DLD1 (cell line): Measurements from ENCODE around the gene ZYG11B.
"Not testable (repeated sequence)": the region's sequence is repeated elsewhere in the genome, so short reads cannot be mapped to it uniquely, and the experiment has no call there.

Experiments
- in situ Hi-C: cut with HindIII; loops from 2 replicates; pipeline ENCODE4 v1.10.0; 2017; ENCODE audit warnings: low sequenced_read_pairs

Gene ZYG11B

DNA sequence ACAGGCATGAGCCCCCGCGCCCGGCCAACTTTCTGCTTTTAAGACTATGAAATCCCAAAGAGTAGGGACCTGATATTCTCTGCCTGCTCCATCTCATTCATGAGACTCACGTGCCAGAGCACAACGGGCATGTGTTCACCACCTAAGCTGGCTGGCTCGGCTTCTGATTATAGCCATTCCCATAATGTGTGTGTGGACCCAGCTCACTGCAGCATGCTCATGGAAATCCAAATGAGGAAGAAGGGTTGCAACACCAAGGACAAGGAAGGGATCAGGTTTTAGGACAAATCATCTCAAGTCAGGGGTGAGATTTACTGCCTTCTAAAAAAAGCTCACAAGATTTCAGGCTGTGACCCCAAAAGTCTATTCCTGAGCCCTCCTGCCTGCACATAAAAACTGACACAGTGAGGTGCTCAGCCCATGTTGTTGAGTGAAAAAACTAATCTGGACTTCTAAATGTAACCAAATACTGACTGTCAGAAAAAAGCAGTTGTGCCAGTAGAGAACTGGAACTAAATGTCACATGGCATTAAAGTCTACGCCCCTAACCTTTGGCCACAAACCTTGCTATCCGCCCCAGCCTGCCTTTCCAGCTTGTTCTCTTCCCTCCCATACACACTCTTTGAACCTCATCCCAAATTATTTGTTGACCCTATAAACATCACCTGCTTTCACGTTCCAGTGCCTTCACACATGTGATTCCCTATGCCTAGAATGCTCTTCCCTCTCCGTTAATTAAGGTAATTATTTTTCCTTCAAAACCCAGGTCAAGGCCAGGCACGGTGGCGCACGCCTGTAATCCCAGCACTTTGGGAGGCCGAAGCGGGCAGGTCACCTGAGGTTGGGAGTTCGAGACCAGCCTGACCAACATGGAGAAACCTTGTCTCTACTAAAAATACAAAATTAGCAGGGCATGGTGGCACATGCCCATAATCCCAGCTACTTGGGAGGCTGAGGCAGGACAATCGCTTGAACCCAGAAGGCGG lies 19.0 kb upstream of the ZYG11B start:
- in situ Hi-C loops: no loop called here

DNA sequence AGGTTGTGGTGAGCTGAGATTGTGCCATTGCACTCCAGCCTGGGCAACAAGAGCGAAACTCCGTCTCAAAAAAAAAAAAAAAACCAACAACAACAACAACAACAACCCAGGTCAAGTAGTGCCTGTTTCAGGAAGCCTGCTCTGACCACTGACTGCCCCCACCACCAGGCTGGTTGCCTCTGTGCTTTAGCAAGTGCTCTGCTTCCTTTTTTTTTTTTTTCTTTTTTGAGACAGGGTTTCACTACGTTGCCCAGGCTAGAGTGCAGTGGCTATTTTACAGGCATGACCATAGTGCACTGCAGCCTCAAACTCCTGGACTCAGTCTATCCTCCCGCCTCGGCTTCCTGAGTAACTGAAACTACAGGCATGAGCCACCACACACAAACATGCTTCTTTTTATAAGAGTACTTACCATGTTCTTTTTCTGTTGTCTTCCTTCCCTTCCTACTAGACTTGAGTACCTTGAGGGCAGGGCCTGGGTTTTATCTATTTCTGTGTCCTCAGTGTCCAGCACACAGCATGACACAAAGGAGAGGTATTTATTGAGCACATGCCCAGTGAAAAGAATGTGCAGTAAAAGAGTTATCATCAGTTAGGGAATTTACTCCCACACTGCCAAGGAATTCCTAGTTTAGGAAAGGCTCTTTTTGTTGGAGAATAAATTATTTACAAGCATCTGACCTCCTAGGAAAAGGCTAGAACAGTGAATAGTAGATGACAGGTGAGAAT lies 18.2 kb upstream of the ZYG11B start:
- in situ Hi-C loops: no loop called here

DNA sequence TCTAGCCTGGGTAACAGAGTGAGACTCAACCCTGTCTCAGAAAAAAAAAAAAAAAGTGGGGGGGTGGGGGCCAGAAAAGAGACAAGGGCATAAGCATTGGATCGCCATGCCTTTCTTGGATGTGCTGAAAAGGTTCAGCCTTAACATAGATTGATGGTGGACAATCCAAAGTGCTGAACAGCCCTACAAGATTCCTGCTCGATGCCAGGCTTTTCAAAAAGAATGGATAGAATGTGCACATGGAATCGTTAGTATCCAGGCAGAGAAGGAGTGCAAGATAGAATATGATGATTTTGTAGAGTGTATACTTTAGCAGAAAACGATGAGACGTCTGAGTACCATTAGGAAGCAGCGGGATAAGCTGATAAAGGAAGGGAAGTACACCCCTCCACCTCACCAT lies 17.2 kb upstream of the ZYG11B start:
- in situ Hi-C loops: no loop called here

GRCh38 chr1:52713590-52713989 lies 12.7 kb upstream of the ZYG11B start:
- in situ Hi-C loops: no loop called here

DNA sequence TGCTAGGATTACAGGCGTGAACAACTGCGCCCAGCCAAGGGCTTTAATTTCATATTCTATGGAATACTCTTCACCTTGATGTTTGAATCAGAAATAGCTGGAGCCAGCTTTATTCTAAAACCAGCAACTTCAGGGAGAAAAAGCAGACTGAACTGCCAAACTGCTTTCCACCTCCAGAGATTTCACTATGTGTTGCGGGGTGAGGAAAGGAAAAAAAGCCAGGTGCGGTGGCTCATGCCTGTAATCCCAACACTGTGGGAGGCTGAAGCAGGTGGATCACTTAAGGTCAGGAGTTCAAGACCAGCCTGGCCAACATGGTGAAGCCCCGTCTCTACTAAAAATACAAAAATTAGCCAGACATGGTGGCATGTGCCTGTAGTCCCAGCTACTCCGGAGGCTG lies 11.0 kb upstream of the ZYG11B start:
- in situ Hi-C loops: not testable (repeated sequence)

GRCh38 chr1:52723260-52723659 lies 3.0 kb upstream of the ZYG11B start:
- in situ Hi-C loops: no loop called here

DNA sequence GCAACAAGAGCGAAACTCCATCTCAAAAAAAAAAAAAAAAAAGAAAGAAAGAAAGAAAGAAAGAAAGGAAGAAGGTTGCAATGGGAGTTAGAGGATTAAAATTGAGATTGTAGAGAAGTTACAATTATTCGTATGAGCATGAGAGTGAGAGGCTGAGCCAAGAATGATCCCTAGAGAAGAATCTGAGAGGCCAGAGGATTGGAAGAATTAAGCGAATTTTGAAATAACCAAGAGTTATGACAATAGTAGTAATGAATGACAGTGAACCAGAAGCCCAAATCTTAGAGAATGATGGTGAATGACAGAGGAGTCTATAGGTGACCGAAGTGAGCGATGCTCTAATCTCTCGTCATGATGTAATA lies 369 bp upstream of the ZYG11B start:
- in situ Hi-C loops: no loop called here

- in situ Hi-C loops: no loop called here
These were observed 897 bp downstream of the ZYG11B start for GRCh38 chr1:52727114-52727586.

GRCh38 chr1:52727956-52728656 lies 1.9 kb downstream of the ZYG11B start:
- in situ Hi-C loops: no loop called here

DNA sequence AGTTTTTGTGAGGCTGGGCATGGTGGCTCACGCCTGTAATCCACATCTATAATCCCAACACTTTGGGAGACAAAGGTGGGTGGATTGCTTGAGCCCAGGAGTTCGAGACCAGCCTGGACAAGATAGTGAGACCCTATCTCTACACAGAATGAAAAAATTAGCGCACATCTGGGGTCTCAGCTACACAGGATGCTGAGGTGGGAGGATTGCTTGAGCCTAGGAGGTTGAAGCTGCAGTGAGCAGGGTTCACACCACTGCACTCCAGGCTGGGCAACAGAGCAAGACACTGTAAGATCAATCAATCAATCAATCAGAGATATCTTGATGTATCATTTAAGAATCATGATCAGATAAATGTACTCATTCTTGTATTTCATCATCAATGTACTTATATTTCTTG lies 7.1 kb downstream of the ZYG11B start:
- in situ Hi-C loops: no loop called here

- in situ Hi-C loops: not testable (repeated sequence)
These were observed 9.1 kb downstream of the ZYG11B start for GRCh38 chr1:52735371-52735770.

DNA sequence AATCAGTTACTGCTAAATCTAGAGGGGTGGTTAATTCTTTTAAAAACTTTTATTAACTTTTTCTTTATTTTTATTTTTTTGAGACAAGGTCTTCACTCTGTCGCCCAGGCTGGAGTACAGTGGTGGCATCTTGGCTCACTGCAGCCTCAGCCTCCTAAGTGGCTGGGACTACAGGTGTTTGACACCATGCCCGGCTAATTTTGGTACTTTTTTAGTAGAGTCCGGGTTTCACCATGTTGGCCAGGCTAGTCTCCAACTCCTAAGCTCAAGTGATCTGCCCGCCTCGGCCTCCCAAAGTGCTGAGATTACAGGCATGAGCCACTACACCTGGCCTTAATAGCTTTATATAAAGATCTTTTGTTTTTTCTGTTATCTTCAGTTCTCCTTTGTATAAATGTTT lies 11.9 kb downstream of the ZYG11B start:
- in situ Hi-C loops: no loop called here

GRCh38 chr1:52738893-52739292 lies 12.6 kb downstream of the ZYG11B start:
- in situ Hi-C loops: no loop called here

DNA sequence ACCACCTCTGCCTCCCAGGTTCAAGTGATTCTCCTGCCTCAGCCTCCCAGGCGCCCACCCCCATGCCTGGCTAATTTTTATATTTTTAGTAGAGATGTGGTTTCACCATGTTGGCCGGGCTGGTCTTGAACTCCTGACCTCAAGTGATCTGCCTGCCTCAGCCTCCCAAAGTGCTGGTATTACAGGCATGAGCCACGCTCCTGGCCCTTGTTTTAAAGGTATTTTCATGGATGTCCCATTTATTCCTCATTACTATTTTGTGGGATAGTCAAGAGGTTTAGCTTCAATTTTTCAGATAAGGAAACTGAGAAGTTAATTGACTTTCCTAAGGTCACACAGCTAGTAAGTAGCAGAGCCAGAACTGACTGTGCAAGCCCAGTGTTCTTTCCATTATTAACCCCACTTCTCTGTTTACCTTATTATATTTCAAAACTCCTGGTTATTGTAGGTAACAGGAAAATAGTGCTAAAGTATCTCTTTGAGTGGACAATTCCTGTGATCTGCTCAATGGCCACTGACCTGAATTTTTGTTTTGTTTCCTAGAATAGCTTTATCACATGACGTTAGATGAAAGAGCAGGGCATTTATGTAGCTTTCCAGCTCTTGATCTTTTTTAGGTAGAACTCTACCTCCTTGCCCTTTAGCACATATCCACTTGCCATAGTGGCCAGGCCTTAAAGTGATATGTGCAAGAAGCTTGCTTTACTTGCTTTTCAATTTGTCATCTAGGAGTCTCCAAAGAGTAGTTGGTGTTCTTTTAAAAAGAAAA lies 13.6 kb downstream of the ZYG11B start:
- in situ Hi-C loops: no loop called here

DNA sequence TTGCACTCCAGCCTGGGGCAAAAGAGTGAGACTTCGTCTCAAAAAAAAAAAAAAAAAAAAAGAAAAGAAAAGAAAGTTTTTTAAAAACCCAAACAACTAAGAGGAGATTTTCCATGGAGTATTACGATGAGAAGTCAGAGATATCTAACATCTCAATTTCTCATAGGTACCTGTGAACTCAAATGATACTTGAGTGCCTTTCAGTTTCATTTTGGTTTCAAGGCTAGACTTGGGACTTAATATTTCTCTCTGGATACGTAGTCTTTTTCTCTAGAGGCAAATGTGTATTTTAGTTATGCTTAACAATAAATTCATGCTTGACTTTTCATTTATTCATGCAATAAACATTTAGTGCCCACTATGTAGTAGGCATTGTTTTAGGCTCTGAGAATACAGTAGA lies 15.0 kb downstream of the ZYG11B start:
- in situ Hi-C loops: no loop called here

- in situ Hi-C loops: no loop called here
These were observed 19.9 kb downstream of the ZYG11B start for GRCh38 chr1:52746189-52746588.

- in situ Hi-C loops: no loop called here
These were observed 21.2 kb downstream of the ZYG11B start for GRCh38 chr1:52747450-52747849.

DNA sequence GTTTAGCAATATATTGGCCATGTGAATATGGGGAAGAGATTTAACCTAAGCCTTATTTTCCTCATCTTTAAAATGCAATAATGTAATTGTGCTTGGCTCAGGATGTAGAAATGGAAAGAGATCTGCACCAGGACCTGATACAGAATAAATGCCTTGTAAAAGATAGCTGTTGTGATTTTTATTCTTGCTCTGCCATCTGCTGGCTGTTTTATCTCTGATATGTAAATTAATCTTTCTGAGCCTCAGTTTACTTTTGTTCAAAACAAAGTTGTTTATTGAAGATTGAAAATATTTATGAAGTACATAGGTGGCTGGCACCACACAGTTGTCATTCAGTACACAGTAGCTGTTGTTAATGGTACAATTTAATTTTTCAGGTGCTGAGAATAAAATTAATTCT lies 21.9 kb downstream of the ZYG11B start:
- in situ Hi-C loops: no loop called here

GRCh38 chr1:52749496-52749895 lies 23.2 kb downstream of the ZYG11B start:
- in situ Hi-C loops: not testable (repeated sequence)

GRCh38 chr1:52750139-52750538 lies 23.9 kb downstream of the ZYG11B start:
- in situ Hi-C loops: not testable (repeated sequence)
